HepG2 (cell line): ENCODE data around the gene CA11. TPM values are rescaled to one million over a fixed set of nuclear protein-coding genes. Genes with fewer than 3 reads are reported as not detected.

Experiments
- ATAC-seq: fragments of 200-7000 bp; cut with Tn5 transposase; 3 replicates; pipeline ENCODE4 v1.9.1; 2020; ENCODE audit warnings: mild to moderate bottlenecking, moderate library complexity
- BruUV-seq: library from RNA; stranded (reverse); fragments of 400-500 nt; replicated peaks from 2 replicates; lab custom pipeline; 2021; lab: Mats Ljungman, UMichigan
- CTCF ChIA-PET: fragments of 300-600 bp; formaldehyde crosslinking; extraction: SDS; loops from one replicate; lab custom pipeline; 2021; ENCODE audit warnings: low total read pairs, inconsistent platforms, low intra/inter-chr PET ratio; lab: Yijun Ruan, JAX
- POLR2A ChIA-PET: fragments of 350-600 bp; sonication (Branson Sonifier 250); formaldehyde crosslinking; loops from one replicate; lab custom pipeline; 2020; ENCODE audit warnings: antibody characterized with exemption, inconsistent platforms; lab: Yijun Ruan, JAX
- DNase-seq: peaks from one replicate; pipeline ENCODE4 v3.0.0-alpha.2; 2015; ENCODE audit warnings: low spot score
- FAIRE-seq: peaks from 3 replicates; lab custom pipeline; 2011; peaks lifted over from hg19 to GRCh38; lab: Jason Lieb, UNC
- H2AFZ ChIP-seq: one replicate; pipeline ENCODE4 v1.6.1; 2011; ENCODE audit warnings: low read length, inconsistent platforms
- H3K27ac ChIP-seq: fragments of 300-600 bp; 3 replicates; pipeline ENCODE4 v1.8.0; 2011; ENCODE audit warnings: mixed run types, mild to moderate bottlenecking, mixed read lengths, low read length, inconsistent platforms; ENCODE audit not compliant: insufficient read depth; ENCODE audit errors: extremely low read length
- H3K27me3 ChIP-seq, 2 experiments: fragments of 200-600 bp in 1 of 2; 2 replicates in 1 of 2; 3 replicates in 1 of 2; pipeline versions ENCODE4 v1.6.0 to v1.8.0; 2011; ENCODE audit warnings: low read length in 2 of 2, mild to moderate bottlenecking in 2 of 2, moderate library complexity in 2 of 2, inconsistent platforms in 1 of 2; ENCODE audit not compliant: insufficient read depth in 2 of 2, control insufficient read depth in 1 of 2
- H3K36me3 ChIP-seq, 2 experiments: fragments of 200-600 bp in 1 of 2; replicated peaks in 1 of 2; 2 replicates in 1 of 2; 3 replicates in 1 of 2; pipeline versions ENCODE4 v1.5.1 to v1.8.0; 2011; ENCODE audit warnings: low read length in 2 of 2, inconsistent platforms in 1 of 2; ENCODE audit not compliant: insufficient read depth in 2 of 2, control insufficient read depth in 1 of 2
- H3K4me1 ChIP-seq: 2 replicates; pipeline ENCODE4 v1.5.1; 2012; ENCODE audit warnings: low read length, inconsistent platforms; ENCODE audit not compliant: insufficient read depth
- H3K4me2 ChIP-seq: 2 replicates; pipeline ENCODE4 v1.6.0; 2011; ENCODE audit warnings: low read depth, low read length, inconsistent platforms
- H3K4me3 ChIP-seq, 3 experiments: fragments of 200-600 bp in 1 of 3; sonication (generic), shearing (Covaris generic) in 1 of 3; replicated peaks in 1 of 3; 2 replicates each; pipeline ENCODE4 v1.5.1; 2011 to 2016; ENCODE audit warnings: low read length in 3 of 3, inconsistent platforms in 2 of 3, low read depth in 2 of 3, mild to moderate bottlenecking in 2 of 3, control low read depth in 1 of 3, mixed read lengths in 1 of 3; ENCODE audit not compliant: insufficient read depth in 1 of 3
- H3K79me2 ChIP-seq: one replicate; pipeline ENCODE4 v1.6.1; 2011; ENCODE audit warnings: low read length, inconsistent platforms; ENCODE audit not compliant: insufficient read depth
- H3K9ac ChIP-seq: 2 replicates; pipeline ENCODE4 v1.6.0; 2011; ENCODE audit warnings: mild to moderate bottlenecking, low read depth, low read length, inconsistent platforms; ENCODE audit not compliant: insufficient read depth
- H3K9me3 ChIP-seq: 2 replicates; pipeline ENCODE4 v1.5.1; 2012; ENCODE audit warnings: mild to moderate bottlenecking, low read length
- H4K20me1 ChIP-seq: 2 replicates; pipeline ENCODE4 v1.6.0; 2011; ENCODE audit warnings: inconsistent platforms, mild to moderate bottlenecking, low read length, moderate library complexity; ENCODE audit not compliant: insufficient read depth
- AGO2 ChIP-seq: fragments of 200-400 bp; formaldehyde crosslinking; optimal IDR thresholded peaks from 2 replicates; pipeline ENCODE3; 2017; ENCODE audit warnings: mild to moderate bottlenecking, low read depth, low read length, moderate library complexity
- AKAP8 ChIP-seq: sonication (generic); formaldehyde crosslinking; IDR thresholded peaks from 2 replicates; pipeline ENCODE4 v1.5.1; 2020; ENCODE audit warnings: mild to moderate bottlenecking, missing genetic modification reagents
- KDM4B ChIP-seq: sonication (generic); formaldehyde crosslinking; IDR thresholded peaks from 2 replicates; pipeline ENCODE4 v1.4.0; 2020; ENCODE audit warnings: missing genetic modification reagents
- POLR2A ChIP-seq, 2 experiments: IDR thresholded peaks; 2 replicates each; pipeline ENCODE4 v1.6.1; 2011; ENCODE audit warnings: low read depth in 2 of 2, low read length in 2 of 2, mild to moderate bottlenecking in 1 of 2, moderate library complexity in 1 of 2; ENCODE audit not compliant: insufficient read depth in 1 of 2
- RAD21 ChIP-seq: fragments of 450-650 bp; formaldehyde crosslinking; IDR thresholded peaks from 2 replicates; pipeline ENCODE4 v1.5.0; 2020; ENCODE audit warnings: mild to moderate bottlenecking
- RBFOX2 ChIP-seq: fragments of 200-400 bp; formaldehyde crosslinking; IDR thresholded peaks from 2 replicates; pipeline ENCODE4 v1.6.1; 2017; ENCODE audit warnings: low read depth, mild to moderate bottlenecking, low read length
- THAP9 ChIP-seq: sonication (generic); formaldehyde crosslinking; IDR thresholded peaks from 2 replicates; pipeline ENCODE4; 2020; ENCODE audit warnings: missing genetic modification reagents, mild to moderate bottlenecking, borderline replicate concordance
- ZFP91 ChIP-seq: sonication (generic); formaldehyde crosslinking; IDR thresholded peaks from 2 replicates; pipeline ENCODE4 v1.9.0; 2022; ENCODE audit warnings: missing genetic modification reagents, mild to moderate bottlenecking, borderline replicate concordance
- ZMAT3 ChIP-seq: sonication (generic); formaldehyde crosslinking; conservative IDR thresholded peaks from 2 replicates; pipeline ENCODE4 v1.7.0; 2021; ENCODE audit warnings: missing genetic modification reagents
- ZNF24 ChIP-seq: fragments of 450-650 bp; IDR thresholded peaks from 2 replicates; pipeline ENCODE4 v1.6.1; 2017; ENCODE audit warnings: antibody characterized with exemption, mild to moderate bottlenecking
- ZNF317 ChIP-seq: sonication (generic); formaldehyde crosslinking; IDR thresholded peaks from 2 replicates; pipeline ENCODE4 v1.5.0; 2020; ENCODE audit warnings: mild to moderate bottlenecking, missing genetic modification reagents
- ZNF572 ChIP-seq: sonication (generic); formaldehyde crosslinking; IDR thresholded peaks from 2 replicates; pipeline ENCODE4 v1.5.1; 2020; ENCODE audit warnings: mild to moderate bottlenecking, missing genetic modification reagents
- ZNF75D ChIP-seq: sonication (generic); formaldehyde crosslinking; IDR thresholded peaks from 2 replicates; pipeline ENCODE4 v1.8.1; 2023; ENCODE audit warnings: missing genetic modification reagents, mild to moderate bottlenecking, borderline replicate concordance
- ZNF790 ChIP-seq: sonication (generic); formaldehyde crosslinking; IDR thresholded peaks from 2 replicates; pipeline ENCODE4 v1.8.0; 2022; ENCODE audit warnings: missing genetic modification reagents, mild to moderate bottlenecking, borderline replicate concordance
- WGBS: methylation state at CpG from one replicate; pipeline ENCODE4 v1.1.6; 2017; ENCODE audit warnings: low lambda C conversion rate; 5-methylcytosine and 5-hydroxymethylcytosine counted together
- in situ Hi-C: cut with HindIII; loops from 2 replicates; pipeline ENCODE4 v1.10.0; 2017; ENCODE audit warnings: low pct_unique_long_range_greater_than_20kb; ENCODE audit not compliant: extremely low pct_ligation_motif_present
- intact Hi-C: fragments of 100-400 bp; cut with micrococcal nuclease; formaldehyde crosslinking; loops from one replicate; pipeline ENCODE4 v1.10.0; 2022; ENCODE audit not compliant: unreplicated experiment
- polyA plus RNA-seq, 8 experiments: library from polyadenylated mRNA; depleted of rRNA in 3 of 8; stranded (reverse) in 7 of 8; unstranded in 1 of 8; fragments of >200 nt; fragmentation: Illumina TruSeq in 4 of 8; extraction: Trizol in 4 of 8; gene quantifications; 2 replicates each; pipeline versions ENCODE4 v1.2.1 to v1.2.3, GENCODE V29; 2011 to 2016; ENCODE audit warnings: low read depth in 4 of 8, missing spikeins in 1 of 8, mixed read lengths in 1 of 8; ENCODE audit not compliant: insufficient read depth in 1 of 8
- total RNA-seq, 5 experiments: library from RNA; depleted of rRNA; stranded (reverse); fragments of >200 nt; fragmentation: Illumina TruSeq; extraction: Trizol; gene quantifications; 2 replicates each; pipeline ENCODE4 v1.2.3, GENCODE V29; 2016; ENCODE audit warnings: low read depth in 1 of 5
- TF ChIP-seq, protein P1 (sequence below): sonication (generic); formaldehyde crosslinking; IDR thresholded peaks from 2 replicates; pipeline ENCODE4 v1.4.0; 2020; ENCODE audit warnings: missing genetic modification reagents

The CA11 gene
- total and polyA plus RNA-seq, 2 of the 13 experiments (the other 11 are each of a cell fraction or from before 2014, with no cell fraction given) = 0.41 to 0.58 TPM

DNA sequence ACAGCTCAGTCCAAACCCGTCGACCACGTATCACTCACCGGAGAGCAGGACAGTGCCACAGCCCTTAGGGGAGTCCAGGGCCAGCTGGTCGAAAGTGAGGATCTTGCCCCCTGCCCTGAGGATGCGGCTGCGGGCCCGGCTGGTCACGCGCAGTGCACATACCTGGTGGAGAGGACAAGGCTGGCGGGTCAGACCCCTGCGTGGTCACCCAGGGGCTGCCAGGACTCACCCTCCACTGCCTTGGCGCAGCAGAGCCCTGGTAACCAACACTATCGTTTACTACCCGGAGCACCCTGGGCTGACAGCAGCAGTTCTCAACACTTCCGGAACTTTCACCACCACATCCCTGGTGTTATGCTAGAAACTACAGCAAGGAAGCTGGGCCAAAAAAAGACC is 29.9 kb downstream of the CA11 start:
- Histone ChIP-seq H3K4me2 (no peak overlapping the region), H3K4me1 (peaks cover 44% of the 10 kb centered on the region), H4K20me1 (peaks cover 38% of the 10 kb centered on the region), H3K9me3 (no peaks in the 10 kb centered on the region), H3K27ac (no peak overlapping the region), H3K4me3 (no peak overlapping the region), H2AFZ (no peak overlapping the region), H3K27me3 (no peaks in the 10 kb centered on the region; a peak in 1 of 5 replicates), H3K36me3 (peaks cover 15 to 28% of the 10 kb centered on the region in 2 experiments), H3K79me2 (peaks cover 33% of the 10 kb centered on the region), H3K9ac (no peak overlapping the region)
- ChIA-PET POLR2A (interaction anchor here (1.2 kb wide), 1 partner anchor 15 kb away, joined by 3 read pairs; no protein-coding TSS in a partner anchor), CTCF (no interaction called here)
- ATAC-seq = no peak
- in situ Hi-C loops (no loop called here), intact Hi-C loops (no loop called here)
- WGBS = 93% methylated on average over 5 of the region's 16 CpGs
- no peak for FAIRE-seq
- no peak for DNase-seq
- TF ChIP-seq ZNF317 (CRISPR knock-in tag) (no peak), RAD21 (CRISPR knock-in tag) (no peak), ZNF75D (CRISPR knock-in tag) (no peak), AGO2 (peak; percentile 56), AKAP8 (CRISPR knock-in tag) (no peak), ZFP91 (no peak), ZNF24 (no peak), RBFOX2 (peak; percentile 79), ZNF790 (CRISPR knock-in tag) (no peak), THAP9 (CRISPR knock-in tag) (no peak), ZNF572 (no peak), KDM4B (CRISPR knock-in tag) (no peak), ZMAT3 (CRISPR knock-in tag) (no peak), POLR2A (IDR thresholded peaks at IDR 0.05; ENCODE audit: insufficient read depth in 1 of 2, low read depth in 2 of 2, low read length in 2 of 2) (peak in 1 of 2 experiments; percentile 28; a peak in 2 of 4 replicates)
- TF ChIP-seq, protein P1, sequence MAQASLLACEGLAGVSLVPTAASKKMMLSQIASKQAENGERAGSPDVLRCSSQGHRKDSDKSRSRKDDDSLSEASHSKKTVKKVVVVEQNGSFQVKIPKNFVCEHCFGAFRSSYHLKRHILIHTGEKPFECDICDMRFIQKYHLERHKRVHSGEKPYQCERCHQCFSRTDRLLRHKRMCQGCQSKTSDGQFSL (CRISPR knock-in tag) = no peak
- BruUV-seq = no TSS peak
